PC-9 (cell line): Measurements from ENCODE around the gene SHANK3. TPM values are rescaled to one million over a fixed set of nuclear protein-coding genes. Genes with fewer than 3 reads are reported as not detected.

Source experiments
- BruUV-seq: library from RNA; stranded (reverse); fragments of 400-500 nt; replicated peaks from 2 replicates; lab custom pipeline; 2021; lab: Mats Ljungman, UMichigan
- CTCF ChIA-PET: fragments of 300-600 bp; sonication (Branson Sonifier 250); formaldehyde crosslinking; loops from one replicate; lab custom pipeline; 2022; ENCODE audit warnings: antibody characterized with exemption; lab: Charles Lee
- POLR2A ChIA-PET: fragments of 300-600 bp; sonication (Branson Sonifier 250); formaldehyde crosslinking; loops from one replicate; lab custom pipeline; 2022; ENCODE audit warnings: antibody characterized with exemption; ENCODE audit not compliant: unreplicated experiment; lab: Charles Lee
- DNase-seq, 2 experiments: peaks; one replicate each; pipeline versions ENCODE4 v3.0.0 to v3.0.0-alpha.2; 2015 to 2022; ENCODE audit warnings: mixed read lengths in 1 of 2
- H2AFZ ChIP-seq: fragments of 200-600 bp; sonication (generic); 2 replicates; pipeline ENCODE4 v1.8.1; 2017; ENCODE audit warnings: antibody characterized with exemption
- H3F3A ChIP-seq: fragments of 200-600 bp; sonication (generic); 2 replicates; pipeline ENCODE4 v1.8.1; 2017; ENCODE audit warnings: antibody characterized with exemption, mild to moderate bottlenecking, low read depth; ENCODE audit not compliant: insufficient read depth
- H3K27ac ChIP-seq: fragments of 200-600 bp; sonication (generic); 2 replicates; pipeline ENCODE4 v1.6.1; 2016; ENCODE audit warnings: mixed run types
- H3K27me3 ChIP-seq: fragments of 200-600 bp; sonication (generic); 2 replicates; pipeline ENCODE4 v1.6.1; 2016; ENCODE audit warnings: low read depth, mixed run types; ENCODE audit not compliant: insufficient read depth
- H3K36me3 ChIP-seq: fragments of 200-600 bp; sonication (generic); 2 replicates; pipeline ENCODE4 v1.6.1; 2016; ENCODE audit warnings: low read depth, mixed run types
- H3K4me1 ChIP-seq: fragments of 200-600 bp; sonication (generic); replicated peaks from 2 replicates; pipeline ENCODE4 v1.6.1; 2016; ENCODE audit warnings: mixed run types; ENCODE audit not compliant: insufficient read depth
- H3K4me2 ChIP-seq: fragments of 200-600 bp; sonication (generic); 2 replicates; pipeline ENCODE4 v1.6.1; 2017; ENCODE audit warnings: mixed run types
- H3K4me3 ChIP-seq: fragments of 200-600 bp; sonication (generic); 2 replicates; pipeline ENCODE4 v1.6.1; 2016; ENCODE audit warnings: mixed run types
- H3K79me2 ChIP-seq: fragments of 200-600 bp; sonication (generic); 2 replicates; pipeline ENCODE4 v1.6.1; 2017; ENCODE audit warnings: low read depth, mixed run types
- H3K9me2 ChIP-seq: fragments of 200-600 bp; sonication (generic); 2 replicates; pipeline ENCODE4 v1.8.1; 2017; ENCODE audit warnings: mild to moderate bottlenecking; ENCODE audit not compliant: insufficient read depth
- H3K9me3 ChIP-seq: fragments of 200-600 bp; sonication (generic); 2 replicates; pipeline ENCODE4 v1.8.1; 2016; ENCODE audit warnings: low read depth; ENCODE audit not compliant: insufficient read depth
- H4K20me1 ChIP-seq: fragments of 200-600 bp; sonication (generic); 2 replicates; pipeline ENCODE4 v1.8.1; 2017; ENCODE audit not compliant: insufficient read depth
- CTCF ChIP-seq: fragments of 200-600 bp; sonication (generic); conservative IDR thresholded peaks from 2 replicates; pipeline ENCODE4 v1.6.1; 2017; ENCODE audit warnings: mixed run types, antibody characterized with exemption, mild to moderate bottlenecking, moderate library complexity
- EZH2 ChIP-seq: fragments of 200-600 bp; sonication (generic); IDR thresholded peaks from 2 replicates; pipeline ENCODE4 v1.8.0; 2017; ENCODE audit warnings: antibody characterized with exemption, low read depth
- intact Hi-C: fragments of 100-400 bp; cut with micrococcal nuclease; formaldehyde crosslinking; loops from one replicate; pipeline ENCODE4 v1.10.0; 2022; ENCODE audit not compliant: unreplicated experiment
- total RNA-seq: library from RNA; stranded (reverse); gene quantifications from 2 replicates; pipeline ENCODE4 v1.2.3, GENCODE V29; 2021

SHANK3 gene
- total RNA-seq, 1 experiment from 2014 or later: 5.8 TPM

DNA sequence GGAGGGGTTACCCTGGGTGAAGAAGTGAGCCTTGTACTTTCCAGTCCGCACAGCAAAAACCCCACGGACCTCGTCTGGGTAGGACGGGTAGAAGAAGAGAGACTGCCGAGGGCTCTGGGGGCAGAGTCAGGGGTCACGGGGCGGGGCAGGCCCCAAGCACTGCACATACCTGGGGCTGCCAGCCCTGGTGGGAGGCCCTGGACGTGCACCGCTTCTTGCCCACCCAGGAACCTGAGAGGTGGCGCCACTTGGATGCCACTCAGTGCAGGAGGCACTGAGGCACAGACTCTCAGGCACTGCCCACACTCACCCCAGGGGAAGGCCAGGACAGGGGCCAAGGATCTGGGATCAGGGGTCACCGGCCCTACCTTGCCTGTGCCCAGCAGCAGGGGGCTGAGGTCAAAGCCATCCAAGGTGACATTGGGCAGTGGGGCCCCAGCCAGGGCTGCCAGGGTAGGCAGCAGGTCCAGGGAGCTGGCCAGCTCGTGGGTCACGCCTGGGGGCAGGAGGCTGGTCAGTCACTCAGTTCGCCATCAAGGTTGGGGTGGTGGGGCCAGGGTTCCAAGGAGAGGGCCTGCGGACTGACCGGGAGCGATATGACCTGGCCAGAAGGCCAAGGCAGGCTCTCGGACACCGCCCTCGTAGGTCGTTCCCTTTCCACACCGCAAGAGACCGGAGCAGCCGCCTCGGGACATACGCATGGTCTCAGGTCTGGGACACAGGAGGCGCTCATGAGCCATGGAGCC lies 46.9 kb upstream of the SHANK3 start:
- no peak for DNase-seq
- BruUV-seq: no TSS peak
- no peaks in the 10 kb centered on the region for H4K20me1 ChIP-seq
- H3K79me2 ChIP-seq: peaks cover 7% of the 10 kb centered on the region; the same call in 1 of the 2 replicates
- ChIA-PET POLR2A (no interaction called here), CTCF (interaction anchor here (0.7 kb wide), 1 partner anchor 122 kb away, joined by 3 read pairs; no protein-coding TSS in a partner anchor)
- H3K27me3 ChIP-seq: no peaks in the 10 kb centered on the region
- no peak overlapping the region for H3K4me3 ChIP-seq
- H3F3A ChIP-seq: peaks cover 27% of the 10 kb centered on the region
- no peak for TF ChIP-seq EZH2
- 0 out of 2 replicates have a peak, but pooled peaks have one; percentile 26 for TF ChIP-seq CTCF
- H3K4me2 ChIP-seq: no peak overlapping the region
- H3K27ac ChIP-seq: no peak overlapping the region
- H3K9me3 ChIP-seq: no peaks in the 10 kb centered on the region
- no peak overlapping the region for H2AFZ ChIP-seq
- no peaks in the 10 kb centered on the region for H3K36me3 ChIP-seq
- H3K4me1 ChIP-seq: peaks cover 35% of the 10 kb centered on the region
- intact Hi-C loops: no loop called here
- no peaks in the 10 kb centered on the region for H3K9me2 ChIP-seq

DNA sequence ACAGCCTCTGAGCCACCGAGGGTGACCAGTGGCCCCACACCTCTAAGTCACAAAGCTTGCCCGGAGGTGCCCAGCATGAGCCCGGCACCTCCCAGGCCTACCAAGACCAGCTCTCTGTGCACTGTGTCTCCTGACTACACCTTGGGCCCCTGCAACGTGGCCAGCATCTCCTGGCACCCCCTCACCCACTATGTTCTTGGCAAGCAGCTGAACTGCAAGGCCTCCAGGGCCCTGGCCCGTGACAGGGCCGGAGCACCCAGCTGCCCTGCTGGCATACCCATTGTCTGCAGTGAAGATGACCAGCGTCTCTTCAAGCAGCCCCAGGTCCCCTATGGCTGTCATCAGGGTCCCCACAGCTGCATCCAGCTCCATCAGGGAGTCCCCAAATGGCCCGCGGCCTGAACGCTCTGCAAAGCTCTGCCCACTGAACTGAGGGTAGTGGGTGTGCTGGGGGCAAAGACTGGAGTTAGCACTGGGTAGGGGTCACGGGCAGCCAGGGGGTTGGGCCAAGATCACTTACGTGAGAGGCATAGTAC lies 46.2 kb upstream of the SHANK3 start:
- Histone ChIP-seq H3K36me3 (no peaks in the 10 kb centered on the region), H3F3A (peaks cover 20% of the 10 kb centered on the region), H3K4me2 (no peak overlapping the region), H3K9me3 (no peaks in the 10 kb centered on the region), H3K4me1 (peaks cover 28% of the 10 kb centered on the region), H3K79me2 (peaks cover 7% of the 10 kb centered on the region; the same call in 1 of the 2 replicates), H3K4me3 (no peak overlapping the region), H3K27me3 (no peaks in the 10 kb centered on the region), H3K9me2 (no peaks in the 10 kb centered on the region), H3K27ac (no peak overlapping the region), H4K20me1 (no peaks in the 10 kb centered on the region), H2AFZ (no peak overlapping the region)
- TF ChIP-seq CTCF (0 out of 2 replicates have a peak, but pooled peaks have one; percentile 3), EZH2 (no peak)
- POLR2A ChIA-PET: no interaction called here
- BruUV-seq: no TSS peak
- no peak for DNase-seq
- intact Hi-C loops: no loop called here
- CTCF ChIA-PET: interaction anchor here (0.7 kb wide), 1 partner anchor 123 kb away, joined by 3 read pairs; no protein-coding TSS in a partner anchor

DNA sequence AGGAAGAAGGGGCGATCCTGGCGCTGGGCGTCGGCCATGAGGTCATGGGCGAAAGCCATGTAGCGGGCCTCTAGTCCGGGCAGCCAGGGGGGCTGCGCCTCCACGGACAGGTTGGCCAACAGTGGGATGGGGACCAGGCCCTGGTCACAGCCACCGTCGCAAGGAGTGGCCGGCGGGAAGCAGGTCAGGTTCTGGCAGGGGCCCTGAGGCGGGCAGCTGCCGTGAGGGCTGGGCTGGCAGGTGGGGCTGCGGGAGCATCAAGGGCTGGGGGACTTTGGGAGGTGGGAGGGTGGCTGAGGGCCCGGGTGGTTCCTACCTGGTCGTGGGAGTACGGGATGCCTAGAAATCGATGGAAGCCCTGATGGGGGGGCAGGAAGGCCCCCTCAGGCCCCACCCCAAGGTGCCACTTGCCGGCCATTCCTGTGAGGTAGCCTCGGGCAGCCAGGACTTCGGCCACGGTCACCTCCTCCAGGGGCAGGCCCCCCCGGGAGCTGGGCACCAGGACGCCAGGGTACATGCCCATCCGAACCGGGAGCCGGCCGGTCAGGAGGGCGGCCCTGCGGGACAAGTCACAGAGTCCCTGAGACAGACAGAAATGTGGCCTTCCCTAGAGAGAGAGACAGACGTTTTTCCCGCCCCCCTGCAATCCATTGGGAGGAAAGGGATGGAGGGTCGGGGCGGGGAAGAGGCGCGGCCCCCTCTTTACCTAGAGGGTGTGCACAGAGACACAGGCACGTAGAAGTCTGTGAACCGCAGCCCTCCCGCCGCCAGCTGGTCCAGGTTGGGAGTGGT lies 45.6 kb upstream of the SHANK3 start:
- peaks cover 22% of the 10 kb centered on the region for H3K4me1 ChIP-seq
- no TSS peak for BruUV-seq
- peak overlapping the region; percentile 98 for H3K4me2 ChIP-seq
- DNase-seq: peak in 1 of 2 experiments; percentile 15
- H3K79me2 ChIP-seq: peaks cover 7% of the 10 kb centered on the region; the same call in 1 of the 2 replicates
- no peak overlapping the region for H3K27ac ChIP-seq
- H3K4me3 ChIP-seq: peak overlapping the region; percentile 99
- no peaks in the 10 kb centered on the region for H3K9me2 ChIP-seq
- ChIA-PET POLR2A (no interaction called here), CTCF (no interaction called here)
- peak overlapping the region; percentile 99 for H2AFZ ChIP-seq
- H3K36me3 ChIP-seq: no peaks in the 10 kb centered on the region
- TF ChIP-seq CTCF (no peak), EZH2 (no peak)
- H3F3A ChIP-seq: peaks cover 17% of the 10 kb centered on the region; the same call in 1 of the 2 replicates
- no peaks in the 10 kb centered on the region for H3K9me3 ChIP-seq
- H3K27me3 ChIP-seq: no peaks in the 10 kb centered on the region
- intact Hi-C loops: no loop called here
- H4K20me1 ChIP-seq: no peaks in the 10 kb centered on the region
